H1 (cell line): ENCODE results near the gene MTFR1L. TPM values are rescaled to one million over a fixed set of nuclear protein-coding genes. Genes with fewer than 3 reads are reported as not detected.

Experiments used
- CEBPB ChIP-seq: IDR thresholded peaks from 2 replicates; pipeline ENCODE4 v1.6.1; 2012; ENCODE audit warnings: low read depth, low read length
- CHD1 ChIP-seq: IDR thresholded peaks from 2 replicates; pipeline ENCODE4 v1.6.1; 2012; ENCODE audit warnings: low read depth, low read length, improper control_type of control experiment
- CHD7 ChIP-seq: fragments of 300-600 bp; sonication (generic); IDR thresholded peaks from 2 replicates; pipeline ENCODE4 v1.7.1; 2012; ENCODE audit warnings: low read length, moderate library complexity, mild to moderate bottlenecking, inconsistent platforms; ENCODE audit not compliant: insufficient replicate concordance
- EGR1 ChIP-seq: IDR thresholded peaks from 2 replicates; pipeline ENCODE4 v1.6.1; 2011; ENCODE audit warnings: low read depth, low read length, borderline replicate concordance
- JUND ChIP-seq: IDR thresholded peaks from 2 replicates; pipeline ENCODE4 v1.6.1; 2011; ENCODE audit warnings: mild to moderate bottlenecking, improper control_type of control experiment, low read length
- NRF1 ChIP-seq: IDR thresholded peaks from 2 replicates; pipeline ENCODE4 v1.6.1; 2011; ENCODE audit warnings: mild to moderate bottlenecking, low read depth, low read length, improper control_type of control experiment
- SIRT6 ChIP-seq: IDR thresholded peaks from one replicate; pipeline ENCODE4 v1.7.1; 2012; ENCODE audit warnings: low read length, inconsistent platforms
- SIX5 ChIP-seq: IDR thresholded peaks from 2 replicates; pipeline ENCODE4 v1.6.1; 2011; ENCODE audit warnings: mild to moderate bottlenecking, low read depth, low read length
- YY1 ChIP-seq: IDR thresholded peaks from 2 replicates; pipeline ENCODE4 v1.6.1; 2011; ENCODE audit warnings: low read depth, mild to moderate bottlenecking, low read length
- polyA plus RNA-seq, 7 experiments: library from polyadenylated mRNA; depleted of rRNA in 3 of 7; stranded (reverse) in 5 of 7; unstranded in 2 of 7; fragments of >200 nt in 5 of 7; fragments of 200-250 nt in 2 of 7; gene quantifications; 1 replicate in 5 of 7; 2 replicates in 1 of 7; 4 replicates in 1 of 7; pipeline versions ENCODE4 v1.2.1 to v1.2.3, GENCODE V29; 2011 to 2013; ENCODE audit warnings: missing spikeins in 2 of 7, mixed read lengths in 2 of 7
- total RNA-seq: library from RNA; stranded (reverse); fragmentation: NEBNext Ultra II Directional; extraction: Animal tissue kit (Norgen Biotek cat#: 25700); gene quantifications from 2 replicates; pipeline ENCODE4 v1.2.1, GENCODE V29; 2021
- TF ChIP-seq, protein P1 (sequence below): IDR thresholded peaks from 2 replicates; pipeline ENCODE4 v1.6.1; 2012; ENCODE audit warnings: low read length, inconsistent platforms

MTFR1L gene
- total and polyA plus RNA-seq, 2 of the 8 experiments (the other 6 are each of a cell fraction or from before 2014, with no cell fraction given), result 20.8 to 23.1 TPM

GRCh38 chr1:25875154-25875855 is 55.6 kb downstream of the MTFR1L start, which contains the start of gene PAQR7 (continued):
- TF ChIP-seq CHD7 (no peak), CHD1 (no peak), SIX5 (no peak), CEBPB (no peak), NRF1 (no peak), SIRT6 (no peak), YY1 (no peak), EGR1 (no peak), JUND (no peak)
- TF ChIP-seq, protein P1, sequence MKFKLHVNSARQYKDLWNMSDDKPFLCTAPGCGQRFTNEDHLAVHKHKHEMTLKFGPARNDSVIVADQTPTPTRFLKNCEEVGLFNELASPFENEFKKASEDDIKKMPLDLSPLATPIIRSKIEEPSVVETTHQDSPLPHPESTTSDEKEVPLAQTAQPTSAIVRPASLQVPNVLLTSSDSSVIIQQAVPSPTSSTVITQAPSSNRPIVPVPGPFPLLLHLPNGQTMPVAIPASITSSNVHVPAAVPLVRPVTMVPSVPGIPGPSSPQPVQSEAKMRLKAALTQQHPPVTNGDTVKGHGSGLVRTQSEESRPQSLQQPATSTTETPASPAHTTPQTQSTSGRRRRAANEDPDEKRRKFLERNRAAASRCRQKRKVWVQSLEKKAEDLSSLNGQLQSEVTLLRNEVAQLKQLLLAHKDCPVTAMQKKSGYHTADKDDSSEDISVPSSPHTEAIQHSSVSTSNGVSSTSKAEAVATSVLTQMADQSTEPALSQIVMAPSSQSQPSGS, result no peak
